PC-3 (cell line): ENCODE results near the gene PRXL2B.

Experiments used
- EZH2 ChIP-seq: fragments of 300-600 bp; sonication (generic); IDR thresholded peaks from one replicate; pipeline ENCODE4 v1.6.1; 2017; ENCODE audit warnings: antibody characterized with exemption, mild to moderate bottlenecking, low read length; ENCODE audit not compliant: unreplicated experiment
- EZH2phosphoT487 ChIP-seq: fragments of 300-600 bp; sonication (generic); IDR thresholded peaks from 2 replicates; pipeline ENCODE4 v1.6.1; 2018; ENCODE audit warnings: mild to moderate bottlenecking, antibody characterized with exemption, low read length, borderline replicate concordance
- TF ChIP-seq, protein P1 (sequence below): fragments of 300-600 bp; sonication (generic); conservative IDR thresholded peaks from 2 replicates; pipeline ENCODE4 v1.5.1; 2017; ENCODE audit warnings: antibody characterized with exemption, low read depth, mild to moderate bottlenecking, low read length

DNA sequence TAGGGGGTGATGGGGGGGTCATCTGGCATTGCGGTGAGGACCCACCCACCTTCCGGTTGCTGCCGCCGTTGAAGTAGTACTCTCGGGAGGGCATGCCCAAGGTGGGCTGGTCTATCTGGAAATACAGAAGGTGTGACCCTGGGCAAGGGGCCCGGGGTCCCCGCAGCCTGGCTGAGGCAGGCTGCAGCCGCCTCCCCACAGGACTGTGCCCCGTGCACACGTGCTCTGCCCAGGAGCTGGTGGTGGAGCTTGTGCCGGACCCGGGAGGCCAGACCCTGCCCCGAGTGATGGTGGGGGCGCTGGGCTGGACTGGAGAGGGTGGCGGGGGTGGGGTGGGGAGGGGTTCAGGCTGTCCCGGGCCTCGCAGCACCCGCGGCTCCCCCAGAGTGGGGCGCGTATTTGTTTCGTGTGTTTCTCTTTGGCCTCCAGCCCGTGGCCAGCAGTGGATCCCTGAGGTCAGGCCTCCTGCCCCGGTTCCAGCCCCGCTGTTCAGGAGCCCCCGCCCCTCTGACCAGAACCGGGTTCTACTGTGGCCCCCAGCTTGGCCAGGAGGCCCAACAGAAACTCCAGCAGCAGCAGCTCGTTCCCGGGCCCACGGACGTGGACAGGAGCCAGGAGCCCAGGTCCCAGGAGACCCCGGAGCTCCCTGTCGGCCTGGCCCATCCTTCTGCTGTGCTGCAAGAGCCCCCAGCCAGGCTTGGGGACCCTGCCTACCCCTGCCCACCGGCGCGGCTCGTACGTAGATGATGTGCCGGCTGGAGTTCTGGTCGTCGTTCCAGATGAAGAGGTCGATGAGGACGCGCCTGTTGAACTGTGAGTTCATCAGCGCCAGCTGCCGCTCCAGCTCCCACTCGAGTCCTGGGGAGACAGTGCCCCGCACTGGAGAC, 19.2 kb downstream of the PRXL2B start:
- TF ChIP-seq, protein P1, sequence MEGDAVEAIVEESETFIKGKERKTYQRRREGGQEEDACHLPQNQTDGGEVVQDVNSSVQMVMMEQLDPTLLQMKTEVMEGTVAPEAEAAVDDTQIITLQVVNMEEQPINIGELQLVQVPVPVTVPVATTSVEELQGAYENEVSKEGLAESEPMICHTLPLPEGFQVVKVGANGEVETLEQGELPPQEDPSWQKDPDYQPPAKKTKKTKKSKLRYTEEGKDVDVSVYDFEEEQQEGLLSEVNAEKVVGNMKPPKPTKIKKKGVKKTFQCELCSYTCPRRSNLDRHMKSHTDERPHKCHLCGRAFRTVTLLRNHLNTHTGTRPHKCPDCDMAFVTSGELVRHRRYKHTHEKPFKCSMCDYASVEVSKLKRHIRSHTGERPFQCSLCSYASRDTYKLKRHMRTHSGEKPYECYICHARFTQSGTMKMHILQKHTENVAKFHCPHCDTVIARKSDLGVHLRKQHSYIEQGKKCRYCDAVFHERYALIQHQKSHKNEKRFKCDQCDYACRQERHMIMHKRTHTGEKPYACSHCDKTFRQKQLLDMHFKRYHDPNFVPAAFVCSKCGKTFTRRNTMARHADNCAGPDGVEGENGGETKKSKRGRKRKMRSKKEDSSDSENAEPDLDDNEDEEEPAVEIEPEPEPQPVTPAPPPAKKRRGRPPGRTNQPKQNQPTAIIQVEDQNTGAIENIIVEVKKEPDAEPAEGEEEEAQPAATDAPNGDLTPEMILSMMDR = no peak
- TF ChIP-seq EZH2 = no peak
- no peak for TF ChIP-seq EZH2phosphoT487
